Fibroblast of lung (primary cell): ENCODE results near the gene EVX1.

Experiments used
- EZH2 ChIP-seq: IDR thresholded peaks from 2 replicates; pipeline ENCODE4 v1.5.1; 2012; ENCODE audit warnings: low read length, control low read depth, mild to moderate bottlenecking; ENCODE audit errors: missing control alignments
- TF ChIP-seq, protein P1 (sequence below), 2 donors: IDR thresholded peaks in 1 of 2; conservative IDR thresholded peaks in 1 of 2; 1 replicate in 1 of 2; 2 replicates in 1 of 2; pipeline ENCODE4 v1.5.1; 2011 to 2012; ENCODE audit warnings: low read length in 2 of 2, control low read depth in 1 of 2, inconsistent platforms in 1 of 2, low read depth in 1 of 2, mild to moderate bottlenecking in 1 of 2

DNA sequence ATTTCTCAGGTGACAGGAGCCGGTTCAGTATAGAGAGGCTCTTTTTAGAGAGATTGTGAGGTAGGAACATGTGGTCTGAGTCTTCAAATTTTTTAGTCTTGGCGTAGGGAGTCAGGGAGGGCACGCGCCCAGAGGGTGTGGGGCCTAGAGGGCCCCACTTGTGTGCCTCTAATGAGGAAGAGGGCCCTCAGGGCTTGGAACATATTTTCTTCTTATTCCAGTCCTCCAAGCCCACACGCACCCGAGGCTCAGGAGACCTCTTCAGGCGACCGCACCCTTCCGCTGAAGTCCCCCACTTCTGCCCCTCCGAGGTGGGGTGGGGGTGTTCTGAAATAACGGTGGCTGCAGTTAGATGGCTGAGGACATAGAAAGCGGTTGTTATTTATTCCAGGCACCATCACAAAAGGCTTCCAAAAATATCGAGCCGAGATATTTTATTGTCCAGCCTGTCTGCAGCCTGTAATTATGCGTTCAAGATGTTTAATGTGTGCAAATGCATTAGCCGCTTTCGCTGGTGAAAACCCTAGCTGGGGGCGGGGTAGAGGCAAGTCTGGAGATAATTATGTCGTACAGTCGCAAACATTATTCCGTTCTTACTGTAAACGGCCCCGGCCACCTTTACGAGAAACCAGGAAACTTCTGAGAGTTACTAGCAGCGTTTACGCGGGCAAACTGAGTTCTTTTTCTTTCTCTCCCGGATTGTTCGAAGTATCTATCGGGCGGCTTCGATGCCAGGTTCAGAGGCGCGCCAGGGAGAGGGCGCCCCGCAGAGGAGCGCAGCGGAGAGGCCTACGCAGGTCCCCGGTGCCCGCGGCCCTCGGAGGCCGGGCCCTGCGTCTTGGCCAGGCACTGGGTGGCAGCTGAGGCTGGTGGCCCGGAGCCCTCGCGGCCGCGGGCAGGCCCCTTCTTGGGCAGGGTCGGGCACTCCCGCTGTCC is 29.8 kb upstream of the EVX1 start:
- TF ChIP-seq EZH2 = peak; percentile 31
- TF ChIP-seq, protein P1, sequence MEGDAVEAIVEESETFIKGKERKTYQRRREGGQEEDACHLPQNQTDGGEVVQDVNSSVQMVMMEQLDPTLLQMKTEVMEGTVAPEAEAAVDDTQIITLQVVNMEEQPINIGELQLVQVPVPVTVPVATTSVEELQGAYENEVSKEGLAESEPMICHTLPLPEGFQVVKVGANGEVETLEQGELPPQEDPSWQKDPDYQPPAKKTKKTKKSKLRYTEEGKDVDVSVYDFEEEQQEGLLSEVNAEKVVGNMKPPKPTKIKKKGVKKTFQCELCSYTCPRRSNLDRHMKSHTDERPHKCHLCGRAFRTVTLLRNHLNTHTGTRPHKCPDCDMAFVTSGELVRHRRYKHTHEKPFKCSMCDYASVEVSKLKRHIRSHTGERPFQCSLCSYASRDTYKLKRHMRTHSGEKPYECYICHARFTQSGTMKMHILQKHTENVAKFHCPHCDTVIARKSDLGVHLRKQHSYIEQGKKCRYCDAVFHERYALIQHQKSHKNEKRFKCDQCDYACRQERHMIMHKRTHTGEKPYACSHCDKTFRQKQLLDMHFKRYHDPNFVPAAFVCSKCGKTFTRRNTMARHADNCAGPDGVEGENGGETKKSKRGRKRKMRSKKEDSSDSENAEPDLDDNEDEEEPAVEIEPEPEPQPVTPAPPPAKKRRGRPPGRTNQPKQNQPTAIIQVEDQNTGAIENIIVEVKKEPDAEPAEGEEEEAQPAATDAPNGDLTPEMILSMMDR (conservative IDR thresholded peaks at IDR 0.05 in 1 of 2, IDR thresholded peaks at IDR 0.05 in 1 of 2; ENCODE audit: low read depth in 1 of 2, low read length in 2 of 2) = no peak
